Measurements from ENCODE around the gene GRPEL1. TPM values are rescaled to one million over a fixed set of nuclear protein-coding genes. Genes with fewer than 3 reads are reported as not detected.

Gene GRPEL1
- total RNA-seq, 1 experiment from 2014 or later: 49.9 TPM

GRCh38 chr4:7060346-7061150 is 7.3 kb downstream of the GRPEL1 start:
- H3K4me3 ChIP-seq: no peak overlapping the region
- no peak overlapping the region for H3K4me2 ChIP-seq
- intact Hi-C loops (cut with micrococcal nuclease; ENCODE audit: unreplicated experiment): no loop called here
- no peaks in the 10 kb centered on the region for H3K9me3 ChIP-seq (ENCODE audit: insufficient read depth, low read depth)
- BruUV-seq (replicated peaks): no TSS peak
- no peak overlapping the region for H2AFZ ChIP-seq
- H3K79me2 ChIP-seq (ENCODE audit: low read depth): peaks cover 12% of the 10 kb centered on the region
- no peaks in the 10 kb centered on the region for H3K9me2 ChIP-seq (ENCODE audit: insufficient read depth)
- H3K27me3 ChIP-seq (ENCODE audit: insufficient read depth, low read depth): no peaks in the 10 kb centered on the region
- H3K27ac ChIP-seq: no peak overlapping the region
- no peaks in the 10 kb centered on the region for H3K4me1 ChIP-seq (replicated peaks; ENCODE audit: insufficient read depth)
- no peak for DNase-seq
- POLR2A ChIA-PET (ENCODE audit: unreplicated experiment): no interaction called here
- CTCF ChIA-PET: no interaction called here
- H3K36me3 ChIP-seq (ENCODE audit: low read depth): peaks cover 8% of the 10 kb centered on the region; the same call in 1 of the 2 replicates
- H3F3A ChIP-seq (ENCODE audit: insufficient read depth, low read depth): peaks cover 22% of the 10 kb centered on the region; the same call in 1 of the 2 replicates
- TF ChIP-seq EZH2 (IDR thresholded peaks at IDR 0.05; ENCODE audit: low read depth) (no peak), CTCF (conservative IDR thresholded peaks at IDR 0.05) (no peak)
- peaks cover 25% of the 10 kb centered on the region for H4K20me1 ChIP-seq (ENCODE audit: insufficient read depth)

- Histone ChIP-seq H3K9me3 (ENCODE audit: insufficient read depth, low read depth) (no peaks in the 10 kb centered on the region), H3K79me2 (ENCODE audit: low read depth) (peaks cover 3% of the 10 kb centered on the region; the same call in 1 of the 2 replicates), H3K4me1 (replicated peaks; ENCODE audit: insufficient read depth) (no peaks in the 10 kb centered on the region), H3K4me3 (no peak overlapping the region), H2AFZ (no peak overlapping the region), H3K36me3 (ENCODE audit: low read depth) (peaks cover 8% of the 10 kb centered on the region; the same call in 1 of the 2 replicates), H4K20me1 (ENCODE audit: insufficient read depth) (peaks cover 16% of the 10 kb centered on the region), H3K27ac (no peak overlapping the region), H3F3A (ENCODE audit: insufficient read depth, low read depth) (peaks cover 22% of the 10 kb centered on the region; the same call in 1 of the 2 replicates), H3K9me2 (ENCODE audit: insufficient read depth) (no peaks in the 10 kb centered on the region), H3K4me2 (no peak overlapping the region), H3K27me3 (ENCODE audit: insufficient read depth, low read depth) (no peaks in the 10 kb centered on the region)
- POLR2A ChIA-PET (ENCODE audit: unreplicated experiment): no interaction called here
- TF ChIP-seq EZH2 (IDR thresholded peaks at IDR 0.05; ENCODE audit: low read depth) (no peak), CTCF (conservative IDR thresholded peaks at IDR 0.05) (no peak)
- no peak for DNase-seq
- no TSS peak for BruUV-seq (replicated peaks)
- CTCF ChIA-PET: no interaction called here
- intact Hi-C loops (cut with micrococcal nuclease; ENCODE audit: unreplicated experiment): no loop called here
Measured at GRCh38 chr4:7059662-7060061, 8.2 kb downstream of the GRPEL1 start.

GRCh38 chr4:7058792-7059191 is 9.1 kb downstream of the GRPEL1 start:
- DNase-seq: no peak
- Histone ChIP-seq H3K4me3 (no peak overlapping the region), H3K79me2 (ENCODE audit: low read depth) (no peaks in the 10 kb centered on the region), H3K27ac (no peak overlapping the region), H3K4me1 (replicated peaks; ENCODE audit: insufficient read depth) (no peaks in the 10 kb centered on the region), H3K4me2 (no peak overlapping the region), H3K36me3 (ENCODE audit: low read depth) (peaks cover 5% of the 10 kb centered on the region; the same call in 1 of the 2 replicates), H3K27me3 (ENCODE audit: insufficient read depth, low read depth) (no peaks in the 10 kb centered on the region), H2AFZ (no peak overlapping the region), H4K20me1 (ENCODE audit: insufficient read depth) (peaks cover 10% of the 10 kb centered on the region), H3F3A (ENCODE audit: insufficient read depth, low read depth) (peaks cover 22% of the 10 kb centered on the region; the same call in 1 of the 2 replicates), H3K9me2 (ENCODE audit: insufficient read depth) (no peaks in the 10 kb centered on the region), H3K9me3 (ENCODE audit: insufficient read depth, low read depth) (no peaks in the 10 kb centered on the region)
- intact Hi-C loops (cut with micrococcal nuclease; ENCODE audit: unreplicated experiment): no loop called here
- TF ChIP-seq EZH2 (IDR thresholded peaks at IDR 0.05; ENCODE audit: low read depth) (no peak), CTCF (conservative IDR thresholded peaks at IDR 0.05) (no peak)
- CTCF ChIA-PET: no interaction called here
- POLR2A ChIA-PET (ENCODE audit: unreplicated experiment): no interaction called here
- BruUV-seq (replicated peaks): no TSS peak
